Activated CD8-positive, alpha-beta memory T cell treated with anti-CD3 and anti-CD28 coated beads, Interleukin-2, amount 50 U/mL, for 1 hour (primary cell): Measurements from ENCODE around the gene NTN1.

ENCODE experiments used
- DNase-seq: peaks from one replicate; pipeline ENCODE4 v3.0.0-alpha.2; 2020; ENCODE audit errors: extremely low read depth

Gene NTN1

GRCh38 chr17:9273428-9274391, 252.4 kb downstream of the NTN1 start:
- DNase-seq, result no peak

- no peak for DNase-seq
These were observed 253.7 kb downstream of the NTN1 start for GRCh38 chr17:9274973-9275372.

- no peak for DNase-seq
These were observed 258.6 kb downstream of the NTN1 start for GRCh38 chr17:9279893-9280292.

- DNase-seq, result no peak
These were observed 262.6 kb downstream of the NTN1 start for GRCh38 chr17:9283909-9284308.

GRCh38 chr17:9284884-9285283, 263.6 kb downstream of the NTN1 start:
- no peak for DNase-seq

GRCh38 chr17:9285602-9286427, 264.5 kb downstream of the NTN1 start:
- no peak for DNase-seq

GRCh38 chr17:9286434-9286833, 265.1 kb downstream of the NTN1 start:
- DNase-seq, result no peak

GRCh38 chr17:9287306-9287705, 266.0 kb downstream of the NTN1 start:
- DNase-seq, result no peak

GRCh38 chr17:9290226-9290613, 268.9 kb downstream of the NTN1 start:
- DNase-seq, result no peak

- no peak for DNase-seq
These were observed 270.7 kb downstream of the NTN1 start for GRCh38 chr17:9291912-9292560.

- no peak for DNase-seq
These were observed 271.2 kb downstream of the NTN1 start for GRCh38 chr17:9292561-9292941.
